WERI-Rb-1 (cell line): ENCODE measurements around the gene LILRB3.
"Not testable (repeated sequence)": the region's sequence is repeated elsewhere in the genome, so short reads cannot be mapped to it uniquely, and the experiment has no call there.

ENCODE experiments used
- DNase-seq: peaks from one replicate; pipeline ENCODE4 v3.0.0-alpha.2; 2020
- H3K27ac ChIP-seq: fragments of 250-450 bp; sonication (Bioruptor Pico); 2 replicates; pipeline ENCODE4 v1.5.1; 2020; ENCODE audit warnings: mild to moderate bottlenecking, moderate library complexity
- H3K27me3 ChIP-seq: fragments of 250-450 bp; sonication (Bioruptor Pico); 2 replicates; pipeline ENCODE4 v1.5.1; 2021; ENCODE audit warnings: mild to moderate bottlenecking, low read depth, moderate library complexity; ENCODE audit not compliant: insufficient read depth, severe bottlenecking
- H3K36me3 ChIP-seq: fragments of 250-450 bp; sonication (Bioruptor Pico); 2 replicates; pipeline ENCODE4 v1.5.1; 2020; ENCODE audit warnings: mild to moderate bottlenecking, moderate library complexity
- H3K4me3 ChIP-seq: 2 replicates; pipeline ENCODE4 v1.5.1; 2011; ENCODE audit warnings: low read depth, mild to moderate bottlenecking, control low read depth, low read length
- H3K9me3 ChIP-seq: fragments of 250-450 bp; sonication (Bioruptor Pico); 2 replicates; pipeline ENCODE4 v1.5.1; 2021; ENCODE audit warnings: mild to moderate bottlenecking, moderate library complexity; ENCODE audit not compliant: severe bottlenecking
- CTCF ChIP-seq: IDR thresholded peaks from 2 replicates; pipeline ENCODE4 v1.5.1; 2011; ENCODE audit warnings: low read depth, mild to moderate bottlenecking, control low read depth, inconsistent platforms, low read length

The LILRB3 gene

DNA sequence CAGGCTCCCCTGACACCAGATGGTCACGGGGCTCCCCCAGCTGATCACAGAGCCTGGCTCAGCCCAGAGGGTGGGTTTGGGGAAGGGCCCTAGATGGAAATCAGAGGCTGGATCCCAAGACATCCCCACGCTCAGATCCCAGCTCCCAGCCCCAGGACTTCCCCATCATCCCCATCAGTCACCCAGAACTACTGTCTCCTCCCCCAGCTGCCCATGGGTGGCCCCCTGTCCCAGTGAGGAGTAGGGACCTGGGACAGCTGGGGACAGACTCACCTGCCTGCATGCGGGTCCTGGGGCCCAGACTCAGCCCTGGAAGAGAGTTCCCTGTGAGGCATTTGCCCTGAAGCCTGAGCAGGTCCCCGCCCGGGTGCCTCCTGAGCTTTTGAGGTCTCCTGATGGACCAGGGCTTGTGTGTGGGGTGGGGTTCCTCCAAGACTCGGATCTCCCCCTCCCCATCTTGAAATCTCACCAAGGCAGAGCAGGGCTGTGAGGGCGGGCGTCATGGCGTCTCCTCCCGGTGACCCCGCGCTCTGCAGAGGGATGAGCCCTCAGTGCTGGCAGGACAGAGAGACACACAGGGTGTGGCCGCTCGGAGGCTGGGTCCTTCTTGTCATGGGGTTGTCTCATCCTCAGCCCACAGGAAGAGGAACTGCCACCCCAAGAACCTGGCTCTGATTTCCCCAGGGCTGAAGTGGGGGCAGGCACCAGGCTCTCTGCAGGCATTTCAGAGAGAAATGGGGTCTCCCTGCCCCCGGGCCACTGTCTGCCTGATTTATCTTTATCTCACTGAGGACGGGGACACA, at the start of gene LILRB3:
Gene LILRB3, minus strand, starts transcription at position 534 of the 803 bp plus-strand sequence. Its CDS starts 31 bp downstream, at position 503.
- not testable (repeated sequence) for H3K27ac ChIP-seq, DNase-seq, H3K36me3 ChIP-seq

DNA sequence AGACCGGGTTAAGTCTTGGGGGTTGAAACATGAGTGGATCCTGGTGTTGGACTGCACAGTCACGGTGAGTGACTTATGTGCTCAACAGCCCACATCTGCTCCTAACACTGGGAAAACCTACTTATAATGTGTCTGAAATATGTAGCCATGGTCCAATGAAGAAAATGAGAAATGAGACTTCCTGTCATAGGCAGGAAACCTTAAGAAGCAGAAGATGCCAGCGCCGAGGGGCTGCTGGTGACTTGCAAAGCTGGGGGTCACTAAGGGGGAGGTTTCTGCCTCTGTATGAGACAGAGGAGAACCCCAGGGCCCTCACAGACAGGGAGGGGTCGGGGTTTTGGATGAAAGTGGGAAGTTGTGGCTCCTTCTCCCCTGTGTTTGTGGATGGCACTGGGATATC, 49.4 kb upstream of the LILRB3 start:
- H3K9me3 ChIP-seq, H3K4me3 ChIP-seq, DNase-seq, H3K36me3 ChIP-seq, H3K27ac ChIP-seq: not testable (repeated sequence)
- peaks cover 52% of the 10 kb centered on the region for H3K27me3 ChIP-seq

More for the DNA sequence above, at the start of gene LILRB3:
- H3K4me3 ChIP-seq, H3K27me3 ChIP-seq, H3K9me3 ChIP-seq: not testable (repeated sequence)

GRCh38 chr19:54271587-54271986, 48.8 kb upstream of the LILRB3 start:
- H3K9me3 ChIP-seq, H3K4me3 ChIP-seq, H3K36me3 ChIP-seq, H3K27ac ChIP-seq, DNase-seq: not testable (repeated sequence)
- peaks cover 53% of the 10 kb centered on the region for H3K27me3 ChIP-seq

DNA sequence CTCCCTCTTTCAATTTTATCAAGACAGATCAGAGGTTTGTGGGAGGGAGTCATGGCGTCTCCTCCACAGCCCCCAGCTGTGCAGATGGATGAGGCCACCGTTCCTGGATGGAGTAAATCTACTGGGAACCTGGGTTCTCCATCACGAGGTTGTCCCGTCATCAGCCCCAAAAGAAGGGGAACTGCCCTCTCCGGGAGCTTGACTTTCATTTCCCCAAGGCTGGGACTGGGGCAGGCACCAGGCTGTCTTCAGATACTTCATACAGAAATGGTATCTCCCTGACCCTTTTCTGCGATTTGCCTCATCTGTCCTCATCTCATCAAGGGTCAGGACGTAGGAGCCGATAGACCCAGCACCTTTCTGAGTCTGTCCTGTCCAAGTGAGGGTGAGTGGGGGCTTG, 48.3 kb upstream of the LILRB3 start:
- peaks cover 54% of the 10 kb centered on the region for H3K27me3 ChIP-seq
- no peak overlapping the region for H3K4me3 ChIP-seq
- no peaks in the 10 kb centered on the region for H3K36me3 ChIP-seq
- no peak overlapping the region for H3K27ac ChIP-seq
- H3K9me3 ChIP-seq, result no peaks in the 10 kb centered on the region
- no peak for DNase-seq
- no peak for TF ChIP-seq CTCF

GRCh38 chr19:54268936-54269335, 46.1 kb upstream of the LILRB3 start:
- Histone ChIP-seq H3K9me3 (no peaks in the 10 kb centered on the region), H3K27ac (no peak overlapping the region), H3K27me3 (peaks cover 65% of the 10 kb centered on the region), H3K36me3 (no peaks in the 10 kb centered on the region), H3K4me3 (no peak overlapping the region)
- TF ChIP-seq CTCF, result no peak
- DNase-seq, result no peak

GRCh38 chr19:54266133-54266532, 43.3 kb upstream of the LILRB3 start:
- H3K27me3 ChIP-seq, result peaks cover 66% of the 10 kb centered on the region
- H3K4me3 ChIP-seq, result no peak overlapping the region
- TF ChIP-seq CTCF, result peak; percentile 76
- no peak overlapping the region for H3K27ac ChIP-seq
- H3K36me3 ChIP-seq, result no peaks in the 10 kb centered on the region
- no peaks in the 10 kb centered on the region for H3K9me3 ChIP-seq
- peak; percentile 69 for DNase-seq

- Histone ChIP-seq H3K27me3 (peaks cover 69% of the 10 kb centered on the region), H3K36me3 (no peaks in the 10 kb centered on the region), H3K4me3 (no peak overlapping the region), H3K27ac (no peak overlapping the region), H3K9me3 (no peaks in the 10 kb centered on the region)
- TF ChIP-seq CTCF, result no peak
- no peak for DNase-seq
Observed at GRCh38 chr19:54262470-54262869, 39.7 kb upstream of the LILRB3 start.
